H1 (cell line): Measurements from ENCODE around the gene POLR2A. TPM values are rescaled to one million over a fixed set of nuclear protein-coding genes. Genes with fewer than 3 reads are reported as not detected.

Source experiments
- CTCF ChIA-PET: fragments of 300-600 bp; sonication (Branson Sonifier 250); formaldehyde crosslinking; loops from one replicate; lab custom pipeline; 2021; ENCODE audit not compliant: partially characterized antibody; lab: Charles Lee
- POLR2A ChIA-PET: fragments of 300-600 bp; sonication (Branson Sonifier 250); formaldehyde crosslinking; loops from one replicate; lab custom pipeline; 2021; ENCODE audit warnings: inconsistent platforms; ENCODE audit not compliant: partially characterized antibody; lab: Charles Lee
- DNase-seq, 2 experiments: peaks; one replicate each; pipeline versions ENCODE4 v3.0.0 to v3.0.0-alpha.2; 2010 to 2022; ENCODE audit warnings: low spot score in 2 of 2, low read depth in 1 of 2, mixed read lengths in 1 of 2
- FAIRE-seq: peaks from 2 replicates; lab custom pipeline; 2011; peaks lifted over from hg19 to GRCh38; lab: Jason Lieb, UNC
- H2AFZ ChIP-seq: 2 replicates; pipeline ENCODE4 v1.8.1; 2012; ENCODE audit warnings: low read length, inconsistent platforms
- H2AK5ac ChIP-seq: 2 replicates; pipeline ENCODE4 v1.6.1; 2013; ENCODE audit warnings: low read depth, low read length
- H2BK120ac ChIP-seq: replicated peaks from 2 replicates; pipeline ENCODE3; 2013; ENCODE audit warnings: low read depth, low read length, inconsistent platforms
- H2BK12ac ChIP-seq: 2 replicates; pipeline ENCODE4 v1.6.1; 2013; ENCODE audit warnings: low read depth, low read length
- H2BK15ac ChIP-seq: 2 replicates; pipeline ENCODE4 v1.6.1; 2013; ENCODE audit warnings: low read length
- H2BK20ac ChIP-seq: 2 replicates; pipeline ENCODE4 v1.6.1; 2013; ENCODE audit warnings: low read length
- H2BK5ac ChIP-seq: 2 replicates; pipeline ENCODE4 v1.6.1; 2013; ENCODE audit warnings: low read depth, low read length
- H3K14ac ChIP-seq: 2 replicates; pipeline ENCODE4 v1.6.1; 2013; ENCODE audit warnings: inconsistent platforms; ENCODE audit not compliant: insufficient read length
- H3K18ac ChIP-seq: 2 replicates; pipeline ENCODE4 v1.6.1; 2013; ENCODE audit warnings: low read length; ENCODE audit errors: extremely low read depth
- H3K23ac ChIP-seq: 2 replicates; pipeline ENCODE4 v1.6.1; 2013; ENCODE audit warnings: inconsistent platforms; ENCODE audit not compliant: insufficient read length
- H3K23me2 ChIP-seq: 2 replicates; pipeline ENCODE4 v1.6.1; 2013; ENCODE audit warnings: low read depth, low read length
- H3K27ac ChIP-seq: 2 replicates; pipeline ENCODE4 v1.6.1; 2011; ENCODE audit warnings: low read depth, low read length, inconsistent platforms
- H3K27me3 ChIP-seq, 4 experiments: replicated peaks in 1 of 4; 1 replicate in 1 of 4; 2 replicates in 3 of 4; pipeline versions ENCODE4 v1.6.1 to v1.8.1; 2011 to 2013; ENCODE audit warnings: low read length in 3 of 4, mild to moderate bottlenecking in 3 of 4, inconsistent platforms in 2 of 4, mixed read lengths in 2 of 4, moderate library complexity in 1 of 4; ENCODE audit not compliant: control insufficient read depth in 3 of 4, insufficient read depth in 3 of 4; ENCODE audit errors: extremely low read depth in 1 of 4
- H3K36me3 ChIP-seq, 4 experiments: 2 replicates each; pipeline versions ENCODE4 v1.6.1 to v1.8.1; 2011 to 2013; ENCODE audit warnings: mild to moderate bottlenecking in 4 of 4, low read length in 3 of 4, moderate library complexity in 2 of 4, control low read depth in 1 of 4, inconsistent platforms in 1 of 4; ENCODE audit not compliant: insufficient read depth in 4 of 4, control insufficient read depth in 2 of 4
- H3K4ac ChIP-seq: replicated peaks from 2 replicates; pipeline ENCODE3; 2013; ENCODE audit warnings: low read length, low read depth, mixed read lengths, inconsistent platforms; ENCODE audit not compliant: insufficient read length
- H3K4me1 ChIP-seq, 4 experiments: replicated peaks in 1 of 4; 1 replicate in 1 of 4; 2 replicates in 3 of 4; pipeline versions ENCODE4 v1.6.1 to v1.8.1; 2011 to 2013; ENCODE audit warnings: low read length in 3 of 4, inconsistent platforms in 2 of 4, mixed read lengths in 1 of 4; ENCODE audit not compliant: insufficient read depth in 4 of 4, control insufficient read depth in 3 of 4
- H3K4me2 ChIP-seq, 2 experiments: 2 replicates each; pipeline versions ENCODE4 v1.6.1 to v1.8.1; 2011 to 2013; ENCODE audit warnings: low read depth in 2 of 2, low read length in 2 of 2, control low read depth in 1 of 2, inconsistent platforms in 1 of 2, mild to moderate bottlenecking in 1 of 2; ENCODE audit not compliant: insufficient read depth in 1 of 2
- H3K4me3 ChIP-seq, 4 experiments: fragments of 200-600, 300-600 bp in 1 of 4; sonication (generic), shearing (Covaris generic), sonication (Bioruptor Twin) in 1 of 4; 2 replicates each; pipeline versions ENCODE4 v1.5.1 to v1.8.1; 2011 to 2016; ENCODE audit warnings: low read length in 4 of 4, low read depth in 3 of 4, control low read depth in 2 of 4, inconsistent platforms in 2 of 4, mild to moderate bottlenecking in 2 of 4, mixed read lengths in 1 of 4, moderate library complexity in 1 of 4; ENCODE audit not compliant: insufficient read depth in 2 of 4; ENCODE audit errors: extremely low read depth in 1 of 4
- H3K56ac ChIP-seq: replicated peaks from 2 replicates; pipeline ENCODE3; 2013; ENCODE audit warnings: low read depth, mild to moderate bottlenecking, mixed read lengths, low read length, inconsistent platforms; ENCODE audit not compliant: insufficient read length
- H3K79me1 ChIP-seq: 2 replicates; pipeline ENCODE4 v1.6.1; 2013; ENCODE audit warnings: low read depth, low read length, control low read depth
- H3K79me2 ChIP-seq, 2 experiments: 2 replicates each; pipeline versions ENCODE4 v1.6.1 to v1.8.1; 2012 to 2013; ENCODE audit warnings: low read length in 2 of 2, mild to moderate bottlenecking in 2 of 2, inconsistent platforms in 1 of 2; ENCODE audit not compliant: insufficient read depth in 2 of 2, control insufficient read depth in 1 of 2
- H3K9ac ChIP-seq, 4 experiments: replicated peaks in 1 of 4; 1 replicate in 1 of 4; 2 replicates in 3 of 4; pipeline versions ENCODE4 v1.6.1 to v1.8.1; 2011 to 2013; ENCODE audit warnings: low read depth in 3 of 4, low read length in 3 of 4, control low read depth in 2 of 4, mild to moderate bottlenecking in 2 of 4, moderate library complexity in 2 of 4, inconsistent platforms in 1 of 4; ENCODE audit errors: extremely low read depth in 1 of 4
- H3K9me3 ChIP-seq, 2 experiments: 2 replicates each; pipeline versions ENCODE4 v1.6.1 to v1.8.1; 2012 to 2013; ENCODE audit warnings: mild to moderate bottlenecking in 2 of 2, moderate library complexity in 2 of 2, control low read depth in 1 of 2, inconsistent platforms in 1 of 2, low read depth in 1 of 2, low read length in 1 of 2, mixed read lengths in 1 of 2; ENCODE audit not compliant: insufficient read depth in 2 of 2
- H4K20me1 ChIP-seq, 2 experiments: replicated peaks in 1 of 2; 2 replicates each; pipeline versions ENCODE3 to v1.8.1; 2011 to 2013; ENCODE audit warnings: inconsistent platforms in 2 of 2, low read length in 2 of 2, mild to moderate bottlenecking in 1 of 2; ENCODE audit not compliant: insufficient read depth in 2 of 2, control insufficient read depth in 1 of 2
- H4K5ac ChIP-seq: 2 replicates; pipeline ENCODE4 v1.6.1; 2013; ENCODE audit warnings: low read length, low read depth, mixed read lengths, inconsistent platforms; ENCODE audit not compliant: insufficient read length
- H4K8ac ChIP-seq: 2 replicates; pipeline ENCODE4 v1.8.0; 2013; ENCODE audit warnings: mild to moderate bottlenecking, moderate library complexity, low read length, inconsistent platforms; ENCODE audit not compliant: insufficient read depth; ENCODE audit errors: extremely low read depth
- H4K91ac ChIP-seq: replicated peaks from 2 replicates; pipeline ENCODE3; 2013; ENCODE audit warnings: low read length, mixed read lengths, inconsistent platforms; ENCODE audit not compliant: insufficient read length
- BACH1 ChIP-seq: IDR thresholded peaks from 2 replicates; pipeline ENCODE4 v1.6.1; 2012; ENCODE audit warnings: low read length, improper control_type of control experiment
- CREB1 ChIP-seq: IDR thresholded peaks from 2 replicates; pipeline ENCODE4 v1.6.1; 2012; ENCODE audit warnings: inconsistent platforms
- EP300 ChIP-seq, 2 experiments: IDR thresholded peaks; 1 replicate in 1 of 2; 2 replicates in 1 of 2; pipeline ENCODE4 v1.6.1; 2011 to 2012; ENCODE audit warnings: low read depth in 2 of 2, low read length in 2 of 2, mild to moderate bottlenecking in 2 of 2, borderline replicate concordance in 1 of 2, inconsistent platforms in 1 of 2, moderate library complexity in 1 of 2
- MAFK ChIP-seq: IDR thresholded peaks from 2 replicates; pipeline ENCODE4 v1.6.1; 2012; ENCODE audit warnings: low read depth, mild to moderate bottlenecking, improper control_type of control experiment, low read length
- RXRA ChIP-seq: IDR thresholded peaks from 2 replicates; pipeline ENCODE4 v1.6.1; 2011; ENCODE audit warnings: low read depth, mild to moderate bottlenecking, low read length, moderate library complexity; ENCODE audit not compliant: insufficient read depth
- SIN3A ChIP-seq, 2 experiments: IDR thresholded peaks in 1 of 2; conservative IDR thresholded peaks in 1 of 2; 2 replicates each; pipeline ENCODE4 v1.6.1; 2011 to 2012; ENCODE audit warnings: low read length in 2 of 2, improper control_type of control experiment in 1 of 2, low read depth in 1 of 2, mild to moderate bottlenecking in 1 of 2
- SP1 ChIP-seq: IDR thresholded peaks from 2 replicates; pipeline ENCODE4 v1.6.1; 2011; ENCODE audit warnings: low read depth, low read length
- SUZ12 ChIP-seq: fragments of 200-600 bp; sonication (generic); IDR thresholded peaks from 2 replicates; pipeline ENCODE4 v1.6.1; 2012; ENCODE audit warnings: mild to moderate bottlenecking, inconsistent platforms, low read length, moderate library complexity, mixed read lengths
- TAF7 ChIP-seq: optimal IDR thresholded peaks from 2 replicates; pipeline ENCODE3; 2011; ENCODE audit warnings: low read depth, mild to moderate bottlenecking, inconsistent platforms, low read length, moderate library complexity, borderline replicate concordance
- TEAD4 ChIP-seq: IDR thresholded peaks from 2 replicates; pipeline ENCODE4 v1.6.1; 2012; ENCODE audit warnings: low read depth, low read length, inconsistent platforms, mixed read lengths
- YY1 ChIP-seq: IDR thresholded peaks from 2 replicates; pipeline ENCODE4 v1.6.1; 2011; ENCODE audit warnings: low read depth, mild to moderate bottlenecking, low read length
- WGBS, 2 experiments: shearing (Covaris generic) in 1 of 2; methylation state at CpG; one replicate each; pipeline versions ENCODE4 v1.1.6 to v1.1.7; 2013 to 2015; ENCODE audit warnings: low lambda C conversion rate in 2 of 2, mixed read lengths in 2 of 2, inconsistent platforms in 1 of 2, low coverage in 1 of 2, missing lambda C conversion rate in 1 of 2; ENCODE audit not compliant: insufficient replicate concordance in 2 of 2, insufficient coverage in 1 of 2, insufficient read length in 1 of 2; ENCODE audit errors: extremely low coverage in 1 of 2, missing lambda C conversion rate in 1 of 2; 5-methylcytosine and 5-hydroxymethylcytosine counted together
- polyA plus RNA-seq, 7 experiments: library from polyadenylated mRNA; depleted of rRNA in 3 of 7; stranded (reverse) in 5 of 7; unstranded in 2 of 7; fragments of >200 nt in 5 of 7; fragments of 200-250 nt in 2 of 7; gene quantifications; 1 replicate in 5 of 7; 2 replicates in 1 of 7; 4 replicates in 1 of 7; pipeline versions ENCODE4 v1.2.1 to v1.2.3, GENCODE V29; 2011 to 2013; ENCODE audit warnings: missing spikeins in 2 of 7, mixed read lengths in 2 of 7
- total RNA-seq: library from RNA; stranded (reverse); fragmentation: NEBNext Ultra II Directional; extraction: Animal tissue kit (Norgen Biotek cat#: 25700); gene quantifications from 2 replicates; pipeline ENCODE4 v1.2.1, GENCODE V29; 2021

The POLR2A gene
- total and polyA plus RNA-seq, 2 of the 8 experiments (the other 6 are each of a cell fraction or from before 2014, with no cell fraction given): 26.8 to 150 TPM

- peak in 1 of 2 experiments; percentile 93 for DNase-seq
- FAIRE-seq: no peak
- Histone ChIP-seq H2BK12ac (peak overlapping the region; percentile 99), H3K27me3 (peaks cover 2 to 19% (median 12%) of the 10 kb centered on the region in 4 experiments; a peak in 6 of 7 replicates), H3K9me3 (no peaks in the 10 kb centered on the region), H3K79me1 (no peaks in the 10 kb centered on the region), H3K4ac (peak overlapping the region; percentile 24), H2BK5ac (peak overlapping the region; percentile 80; the same call in 1 of the 2 replicates), H3K4me1 (peaks cover 0 to 29% (median 15%) of the 10 kb centered on the region in 4 experiments; a peak in 6 of 7 replicates), H4K5ac (no peak overlapping the region), H3K14ac (no peak overlapping the region), H4K91ac (peak overlapping the region; percentile 94), H3K23me2 (peaks cover 31% of the 10 kb centered on the region), H2AFZ (no peak overlapping the region), H2AK5ac (peak overlapping the region; percentile 48; the same call in 1 of the 2 replicates), H3K9ac (peak overlapping the region in 1 of 4 experiments; percentile 3; a peak in 3 of 7 replicates), H3K36me3 (no peaks in the 10 kb centered on the region), H2BK20ac (peak overlapping the region; percentile 82; the same call in 1 of the 2 replicates), H4K20me1 (no peaks in the 10 kb centered on the region), H3K4me2 (peak overlapping the region; percentile 91), H3K79me2 (no peaks in the 10 kb centered on the region), H2BK15ac (no peak overlapping the region), H3K18ac (peak overlapping the region; percentile 97), H3K4me3 (peak overlapping the region; percentile 50 to 83 (median 67)), H3K56ac (no peak overlapping the region), H4K8ac (peak overlapping the region; percentile 30; the same call in 1 of the 2 replicates), H3K23ac (no peak overlapping the region), H2BK120ac (no peak overlapping the region), H3K27ac (no peak overlapping the region)
- ChIA-PET POLR2A (interaction anchor here (0.9 to 15.5 kb wide), 11 partner anchors 7 to 249 kb away, joined by 3 to 339 read pairs (median 5); partner anchors contain the start of genes CHRNB1, NEURL4, NLGN2 and POLR2A), CTCF (interaction anchor here (0.7 to 5.1 kb wide), 16 partner anchors 8 to 84 kb away, joined by 3 to 56 read pairs (median 8); partner anchors contain the start of genes KCTD11, TMEM256, TMEM95 and ZBTB4)
- 4% methylated on average over 18 of the region's 48 CpGs; no CpG with 5 or more reads in 1 of the 2 experiments for WGBS, 2 experiments
- no peak for TF ChIP-seq SUZ12
- 0 out of 2 replicates have a peak, but pooled peaks have one; percentile 11 for TF ChIP-seq SP1
- no peak for TF ChIP-seq MAFK
- peak in 1 of 2 experiments; percentile 30; a peak in 1 of 3 replicates for TF ChIP-seq EP300 (IDR thresholded peaks at IDR 0.05; ENCODE audit: borderline replicate concordance in 1 of 2, low read depth in 2 of 2, low read length in 2 of 2)
- peak; percentile 56; the same call in 1 of the 2 replicates for TF ChIP-seq YY1
- peak; percentile 28 to 50; a peak in 3 of 4 replicates for TF ChIP-seq SIN3A (conservative IDR thresholded peaks at IDR 0.05 in 1 of 2, IDR thresholded peaks at IDR 0.05 in 1 of 2; ENCODE audit: low read depth in 1 of 2, low read length in 2 of 2)
- no peak for TF ChIP-seq BACH1
- no peak for TF ChIP-seq TEAD4
- 0 out of 2 replicates have a peak, but pooled peaks have one; percentile 6 for TF ChIP-seq CREB1
- no peak for TF ChIP-seq RXRA
- peak; percentile 31 for TF ChIP-seq TAF7
Observed at GRCh38 chr17:7437950-7438614, 46.1 kb upstream of the POLR2A start.
